GM18868 (cell line): ENCODE results near the gene NOTCH1.

Source experiments
- ATAC-seq: cut with Tn5 transposase; IDR thresholded peaks from one replicate; pipeline ENCODE4 v1.9.1; 2021; ENCODE audit warnings: mild to moderate bottlenecking, moderate library complexity; ENCODE audit not compliant: unreplicated experiment

The NOTCH1 gene

GRCh38 chr9:136504512-136505348, 41.1 kb downstream of the NOTCH1 start:
- ATAC-seq: no peak

- ATAC-seq: no peak
Observed at GRCh38 chr9:136502940-136503550, 42.8 kb downstream of the NOTCH1 start.

- no peak for ATAC-seq
Observed at GRCh38 chr9:136502196-136502595, 43.7 kb downstream of the NOTCH1 start.

GRCh38 chr9:136501686-136502085, 44.2 kb downstream of the NOTCH1 start:
- ATAC-seq: no peak

- ATAC-seq: no peak
Observed at GRCh38 chr9:136499935-136500910, 45.6 kb downstream of the NOTCH1 start.

GRCh38 chr9:136499071-136499934, 46.5 kb downstream of the NOTCH1 start:
- ATAC-seq: no peak

- no peak for ATAC-seq
Observed at GRCh38 chr9:136497916-136498695, 47.7 kb downstream of the NOTCH1 start.

GRCh38 chr9:136496801-136497620, 48.8 kb downstream of the NOTCH1 start:
- no peak for ATAC-seq

GRCh38 chr9:136496181-136496580, 49.7 kb downstream of the NOTCH1 start:
- no peak for ATAC-seq

- no peak for ATAC-seq
Observed at GRCh38 chr9:136495238-136495800, 50.5 kb downstream of the NOTCH1 start.

- no peak for ATAC-seq
Observed at GRCh38 chr9:136494531-136495215, 51.2 kb downstream of the NOTCH1 start.

- no peak for ATAC-seq
Observed at GRCh38 chr9:136494012-136494411, 51.8 kb downstream of the NOTCH1 start.

- ATAC-seq: no peak
Observed at GRCh38 chr9:136493567-136493971, 52.3 kb downstream of the NOTCH1 start.

GRCh38 chr9:136492978-136493522, 52.8 kb downstream of the NOTCH1 start:
- no peak for ATAC-seq

- ATAC-seq: no peak
Observed at GRCh38 chr9:136489731-136490130, 56.1 kb downstream of the NOTCH1 start.

GRCh38 chr9:136488247-136489214, 57.3 kb downstream of the NOTCH1 start:
- no peak for ATAC-seq
